EH (cell line): ENCODE data around the gene TRAF3.

ENCODE experiments used
- DNase-seq: peaks from one replicate; pipeline ENCODE4 v3.0.0-alpha.2; 2015; ENCODE audit warnings: low read depth

TRAF3 gene

DNA sequence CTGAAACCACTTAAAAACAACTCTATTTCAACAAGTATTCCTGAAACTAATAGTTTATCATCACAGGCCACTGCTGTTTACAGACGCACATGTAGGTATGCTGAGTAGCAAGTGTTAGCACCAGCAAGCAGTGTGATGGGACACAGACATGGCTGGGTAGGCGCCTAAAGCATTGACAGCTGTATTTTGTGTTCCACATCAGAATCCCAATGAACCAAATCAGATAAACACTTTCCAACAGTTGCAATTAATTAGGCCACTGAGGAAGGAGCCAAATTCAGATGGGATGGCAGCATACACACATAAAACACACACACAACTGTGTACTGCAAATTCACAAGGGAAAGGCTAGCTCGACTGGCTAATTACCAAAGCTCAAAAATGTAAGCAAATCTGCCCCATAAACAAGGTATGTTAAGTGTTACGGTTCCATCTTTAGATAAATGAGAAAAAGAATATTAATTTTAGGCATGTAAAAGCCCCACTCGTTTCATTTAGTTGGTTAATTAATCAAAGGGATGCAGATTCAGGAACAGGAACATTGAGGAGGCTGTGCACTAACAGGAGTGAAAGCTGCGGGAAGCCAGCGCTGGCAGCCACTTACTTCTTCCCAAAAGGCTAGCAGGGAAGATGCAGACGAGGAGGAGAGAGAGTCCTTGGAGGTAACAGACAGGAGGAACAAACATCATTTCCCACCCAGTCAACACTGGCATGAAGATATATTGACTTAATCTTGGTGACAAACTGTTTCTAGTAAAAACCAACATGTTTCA is 178.6 kb downstream of the TRAF3 start:
- DNase-seq = no peak

DNA sequence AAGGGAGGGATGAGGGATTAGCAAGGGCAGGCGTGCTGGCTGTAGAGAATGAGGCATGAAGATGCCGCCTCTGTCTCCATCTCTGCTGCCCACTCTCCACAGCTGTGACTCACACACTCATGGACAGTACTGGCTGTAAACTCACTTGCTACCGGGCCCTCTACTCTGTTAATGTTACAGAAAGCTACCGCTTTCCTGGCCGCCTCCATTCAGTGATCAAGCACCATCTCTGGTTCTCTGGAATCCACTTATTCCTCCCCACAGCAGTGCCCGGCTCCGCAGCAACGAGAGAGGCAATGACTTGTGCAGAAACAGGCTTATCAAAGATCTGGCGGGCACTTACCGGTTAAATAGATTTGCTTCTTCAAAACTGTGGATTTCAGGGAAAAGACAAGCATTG is 180.0 kb downstream of the TRAF3 start:
- DNase-seq = peak; percentile 22

DNA sequence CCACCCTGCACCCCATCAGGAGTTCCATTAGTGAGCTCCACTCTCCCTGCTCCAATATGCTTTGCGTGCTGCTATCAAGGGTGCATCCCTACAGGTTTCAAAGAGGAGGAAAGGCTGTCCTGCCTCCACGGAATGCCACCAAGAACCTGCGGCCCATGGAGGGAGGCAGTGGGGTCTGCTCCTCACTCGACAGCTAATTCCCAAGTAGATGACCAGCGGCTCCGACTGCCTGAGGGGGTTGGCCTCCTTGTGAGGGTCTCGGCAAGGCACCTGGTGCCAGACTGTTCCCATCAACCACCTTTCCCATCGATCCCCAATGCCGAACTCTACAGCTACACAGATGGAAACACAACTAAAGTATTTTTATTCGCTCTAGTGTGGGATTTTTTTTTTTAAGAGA is 181.2 kb downstream of the TRAF3 start:
- DNase-seq = no peak
